ENCODE results near the gene RBL2.
A peak's percentile ranks its signal among the peaks of the same experiment; 100 is the strongest.
"Not testable (repeated sequence)": the region's sequence is repeated elsewhere in the genome, so short reads cannot be mapped to it uniquely, and the experiment has no call there.

Gene RBL2

GRCh38 chr16:53506254-53506653 is 72.0 kb downstream of the RBL2 start:
- DNase-seq, result no peak

GRCh38 chr16:53507464-53508179 is 73.4 kb downstream of the RBL2 start:
- DNase-seq, result no peak

- peak; percentile 57 for DNase-seq
These were observed 75.8 kb downstream of the RBL2 start for GRCh38 chr16:53509906-53510703.

GRCh38 chr16:53510704-53511070 is 76.4 kb downstream of the RBL2 start:
- no peak for DNase-seq

- DNase-seq, result no peak
These were observed 76.8 kb downstream of the RBL2 start for GRCh38 chr16:53511084-53511402.

- no peak for DNase-seq
These were observed 77.4 kb downstream of the RBL2 start for GRCh38 chr16:53511403-53512280.

- DNase-seq, result not testable (repeated sequence)
These were observed 78.5 kb downstream of the RBL2 start for GRCh38 chr16:53512795-53513194.

- no peak for DNase-seq
These were observed 81.0 kb downstream of the RBL2 start for GRCh38 chr16:53515259-53515658.

GRCh38 chr16:53515811-53516210 is 81.5 kb downstream of the RBL2 start:
- DNase-seq, result no peak

- no peak for DNase-seq
These were observed 83.6 kb downstream of the RBL2 start for GRCh38 chr16:53517851-53518250.

- DNase-seq, result peak; percentile 94
These were observed 84.5 kb downstream of the RBL2 start for GRCh38 chr16:53518550-53519416.

- no peak for DNase-seq
These were observed 85.3 kb downstream of the RBL2 start for GRCh38 chr16:53519417-53520091.

GRCh38 chr16:53523126-53523804 is 89.0 kb downstream of the RBL2 start:
- DNase-seq, result no peak

- no peak for DNase-seq
These were observed 89.8 kb downstream of the RBL2 start for GRCh38 chr16:53523971-53524548.

- DNase-seq, result no peak
These were observed 94.5 kb downstream of the RBL2 start for GRCh38 chr16:53528797-53529196.

GRCh38 chr16:53529513-53529912 is 95.2 kb downstream of the RBL2 start:
- no peak for DNase-seq

GRCh38 chr16:53530046-53530445 is 95.8 kb downstream of the RBL2 start:
- DNase-seq, result no peak

- no peak for DNase-seq
These were observed 96.5 kb downstream of the RBL2 start for GRCh38 chr16:53530741-53531140.

GRCh38 chr16:53534206-53534605 is 99.9 kb downstream of the RBL2 start:
- no peak for DNase-seq

- no peak for DNase-seq
These were observed 103.4 kb downstream of the RBL2 start for GRCh38 chr16:53537626-53538025.

GRCh38 chr16:53539346-53539745 is 105.1 kb downstream of the RBL2 start:
- not testable (repeated sequence) for DNase-seq

All from activated CD4-positive, alpha-beta T cell treated with anti-CD3 and anti-CD28 coated beads, Interleukin-10, Interleukin-2, amounts not matched to agents 100 ng/mL and 50 ng/mL, durations not matched to agents 16 hours and 8 hours (primary cell).